ENCODE measurements around the gene BCKDHB. TPM values are rescaled to one million over a fixed set of nuclear protein-coding genes. Genes with fewer than 3 reads are reported as not detected.
"Not testable (repeated sequence)": the region's sequence is repeated elsewhere in the genome, so short reads cannot be mapped to it uniquely, and the experiment has no call there.

Gene BCKDHB
- total RNA-seq, 3 donors from 2014 or later (not counting 1 experiment from before 2014, with no cell fraction given) = 11.1 to 13.7 (median 12.8) TPM

DNA sequence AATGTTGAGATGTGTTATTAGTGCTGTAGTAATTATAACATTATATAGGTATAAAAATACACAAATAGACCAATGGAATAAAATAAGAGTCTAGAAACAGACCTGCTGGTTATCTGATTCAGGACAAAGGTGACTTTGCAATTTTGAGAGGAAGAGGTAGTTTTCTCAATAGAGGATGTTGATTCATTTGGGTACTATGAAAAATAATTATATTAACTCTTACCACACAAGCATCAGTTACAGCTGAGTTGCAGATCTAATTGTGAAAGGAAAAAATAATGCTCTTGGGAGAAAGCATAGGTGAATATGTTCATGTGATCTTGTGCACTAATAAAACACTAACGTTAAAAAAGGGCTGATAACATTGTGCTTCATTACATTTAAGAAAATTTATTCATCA, 103.0 kb downstream of the BCKDHB start:
- Mint-ChIP-seq H3K27ac (no peak overlapping the region), H3K36me3 (no peaks in the 10 kb centered on the region), H3K4me3 (no peak overlapping the region), H3K4me1 (no peaks in the 10 kb centered on the region), H3K27me3 (ENCODE audit: low read depth in 2 of 2) (no peaks in the 10 kb centered on the region), H3K9me3 (no peaks in the 10 kb centered on the region)
- H3K27ac ChIP-seq (ENCODE audit: low read length) = no peak overlapping the region
- WGBS (ENCODE audit: insufficient coverage) = no CpG with 5 or more reads among the region's 1 CpG
- no peaks in the 10 kb centered on the region for H3K4me1 ChIP-seq (ENCODE audit: control insufficient read depth, insufficient read depth, low read length)
- H3K4me3 ChIP-seq (ENCODE audit: low read length) = no peak overlapping the region
- ATAC-seq (no peak), DNase-seq (no peak)
- intact Hi-C loops (cut with micrococcal nuclease) = no loop called here
- TF ChIP-seq, protein P1, sequence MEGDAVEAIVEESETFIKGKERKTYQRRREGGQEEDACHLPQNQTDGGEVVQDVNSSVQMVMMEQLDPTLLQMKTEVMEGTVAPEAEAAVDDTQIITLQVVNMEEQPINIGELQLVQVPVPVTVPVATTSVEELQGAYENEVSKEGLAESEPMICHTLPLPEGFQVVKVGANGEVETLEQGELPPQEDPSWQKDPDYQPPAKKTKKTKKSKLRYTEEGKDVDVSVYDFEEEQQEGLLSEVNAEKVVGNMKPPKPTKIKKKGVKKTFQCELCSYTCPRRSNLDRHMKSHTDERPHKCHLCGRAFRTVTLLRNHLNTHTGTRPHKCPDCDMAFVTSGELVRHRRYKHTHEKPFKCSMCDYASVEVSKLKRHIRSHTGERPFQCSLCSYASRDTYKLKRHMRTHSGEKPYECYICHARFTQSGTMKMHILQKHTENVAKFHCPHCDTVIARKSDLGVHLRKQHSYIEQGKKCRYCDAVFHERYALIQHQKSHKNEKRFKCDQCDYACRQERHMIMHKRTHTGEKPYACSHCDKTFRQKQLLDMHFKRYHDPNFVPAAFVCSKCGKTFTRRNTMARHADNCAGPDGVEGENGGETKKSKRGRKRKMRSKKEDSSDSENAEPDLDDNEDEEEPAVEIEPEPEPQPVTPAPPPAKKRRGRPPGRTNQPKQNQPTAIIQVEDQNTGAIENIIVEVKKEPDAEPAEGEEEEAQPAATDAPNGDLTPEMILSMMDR (IDR thresholded peaks at IDR 0.05) = no peak
- H3K27me3 ChIP-seq (ENCODE audit: control insufficient read depth, insufficient read depth, low read length) = no peaks in the 10 kb centered on the region
- peaks cover 2% of the 10 kb centered on the region for H3K36me3 ChIP-seq (ENCODE audit: control insufficient read depth, insufficient read depth, low read length)
- H3K9me3 ChIP-seq (ENCODE audit: control insufficient read depth, insufficient read depth, low read length) = no peaks in the 10 kb centered on the region

DNA sequence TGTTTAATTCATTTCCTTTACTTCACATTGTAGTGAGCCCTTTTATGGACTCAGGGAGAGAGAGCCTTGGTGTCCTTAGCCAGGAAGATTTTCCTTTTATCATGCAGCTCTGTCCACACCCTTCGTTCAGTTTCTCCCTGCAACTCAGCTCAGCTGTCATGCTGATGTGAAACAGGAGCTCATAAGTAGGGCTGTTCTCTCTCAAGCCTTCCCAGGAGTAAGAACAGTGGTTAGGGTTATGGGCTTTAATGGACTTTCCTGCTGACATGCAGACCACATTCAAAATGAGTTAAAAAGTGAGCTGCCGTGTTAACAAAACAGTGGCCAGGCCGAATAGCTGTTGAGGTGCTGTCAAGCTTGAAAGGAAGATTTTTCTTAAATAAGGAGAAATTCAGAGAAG, 104.1 kb downstream of the BCKDHB start:
- TF ChIP-seq, protein P1 (IDR thresholded peaks at IDR 0.05) = no peak
- Mint-ChIP-seq H3K9me3 (no peaks in the 10 kb centered on the region), H3K27me3 (ENCODE audit: low read depth in 2 of 2) (no peaks in the 10 kb centered on the region), H3K4me3 (no peak overlapping the region), H3K36me3 (no peaks in the 10 kb centered on the region), H3K4me1 (no peaks in the 10 kb centered on the region), H3K27ac (no peak overlapping the region)
- Histone ChIP-seq H3K4me3 (ENCODE audit: low read length) (no peak overlapping the region), H3K4me1 (ENCODE audit: control insufficient read depth, insufficient read depth, low read length) (no peaks in the 10 kb centered on the region), H3K27ac (ENCODE audit: low read length) (no peak overlapping the region), H3K9me3 (ENCODE audit: control insufficient read depth, insufficient read depth, low read length) (no peaks in the 10 kb centered on the region), H3K36me3 (ENCODE audit: control insufficient read depth, insufficient read depth, low read length) (no peaks in the 10 kb centered on the region), H3K27me3 (ENCODE audit: control insufficient read depth, insufficient read depth, low read length) (no peaks in the 10 kb centered on the region)
- intact Hi-C loops (cut with micrococcal nuclease) = loop anchor here (5.0 kb wide), 1 partner anchor 1542 kb away; the partner anchor contains the start of gene TENT5A
- 85% methylated on average over 3 of the region's 3 CpGs for WGBS (ENCODE audit: insufficient coverage)
- ATAC-seq = no peak
- DNase-seq = no peak

DNA sequence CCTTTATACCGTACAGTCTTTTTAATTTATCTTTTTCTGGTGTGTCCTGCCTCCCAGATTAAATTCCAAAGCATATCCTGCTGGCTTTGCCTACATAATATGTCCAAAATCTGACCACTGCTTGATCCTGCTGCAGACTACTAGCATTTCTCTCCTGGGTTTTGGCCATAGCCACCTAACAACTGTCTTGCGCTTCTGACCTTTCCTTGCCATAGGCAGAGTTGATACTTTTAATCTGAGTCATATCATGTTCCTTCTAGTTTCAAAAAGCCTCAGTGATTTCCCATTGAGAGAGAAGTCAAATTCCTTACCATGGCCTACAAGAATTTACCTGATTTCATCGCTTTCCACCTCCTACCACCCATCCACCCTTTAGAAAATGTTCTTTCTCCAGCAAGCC, 104.8 kb downstream of the BCKDHB start:
- H3K27me3 ChIP-seq (ENCODE audit: control insufficient read depth, insufficient read depth, low read length) = no peaks in the 10 kb centered on the region
- no peak overlapping the region for H3K27ac ChIP-seq (ENCODE audit: low read length)
- WGBS (ENCODE audit: insufficient coverage) = 95% methylated on average over 3 of the region's 3 CpGs
- Mint-ChIP-seq H3K36me3 (no peaks in the 10 kb centered on the region), H3K4me1 (no peaks in the 10 kb centered on the region), H3K9me3 (no peaks in the 10 kb centered on the region), H3K27me3 (ENCODE audit: low read depth in 2 of 2) (no peaks in the 10 kb centered on the region), H3K4me3 (no peak overlapping the region), H3K27ac (no peak overlapping the region)
- no peaks in the 10 kb centered on the region for H3K9me3 ChIP-seq (ENCODE audit: control insufficient read depth, insufficient read depth, low read length)
- intact Hi-C loops (cut with micrococcal nuclease) = loop anchor here (5.0 kb wide), 1 partner anchor 1541 kb away; the partner anchor contains the start of gene TENT5A
- H3K4me3 ChIP-seq (ENCODE audit: low read length) = no peak overlapping the region
- no peaks in the 10 kb centered on the region for H3K36me3 ChIP-seq (ENCODE audit: control insufficient read depth, insufficient read depth, low read length)
- no peaks in the 10 kb centered on the region for H3K4me1 ChIP-seq (ENCODE audit: control insufficient read depth, insufficient read depth, low read length)
- no peak for DNase-seq
- ATAC-seq = no peak
- TF ChIP-seq, protein P1 (IDR thresholded peaks at IDR 0.05) = no peak

DNA sequence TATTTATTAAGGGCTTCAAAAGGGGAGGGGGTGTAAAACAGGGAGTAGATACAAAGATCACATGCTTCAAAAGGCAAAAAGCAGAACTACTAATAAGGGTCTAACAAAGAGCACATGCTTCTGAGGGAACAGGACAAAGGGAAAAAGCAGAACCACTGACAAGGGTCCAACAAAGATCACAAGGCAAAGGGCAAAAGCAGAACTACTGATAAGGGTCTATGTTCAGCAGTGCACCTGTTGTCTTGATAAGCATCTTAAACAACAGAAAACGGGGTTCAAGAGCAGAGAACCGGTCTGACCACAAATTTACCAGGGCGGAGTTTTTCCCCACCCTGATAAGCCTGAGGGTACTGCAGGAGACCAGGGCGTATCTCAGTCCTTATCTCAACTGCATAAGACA, 105.4 kb downstream of the BCKDHB start:
- not testable (repeated sequence) for H3K9me3 Mint-ChIP-seq; H3K4me1 ChIP-seq (ENCODE audit: control insufficient read depth, insufficient read depth, low read length); H3K9me3 ChIP-seq (ENCODE audit: control insufficient read depth, insufficient read depth, low read length); H3K27ac ChIP-seq (ENCODE audit: low read length); H3K27me3 Mint-ChIP-seq (ENCODE audit: low read depth in 2 of 2); ATAC-seq; H3K4me3 ChIP-seq (ENCODE audit: low read length); H3K27me3 ChIP-seq (ENCODE audit: control insufficient read depth, insufficient read depth, low read length); H3K36me3 Mint-ChIP-seq; H3K4me1 Mint-ChIP-seq; H3K36me3 ChIP-seq (ENCODE audit: control insufficient read depth, insufficient read depth, low read length); DNase-seq; H3K27ac Mint-ChIP-seq; H3K4me3 Mint-ChIP-seq
- 41% methylated on average over 3 of the region's 4 CpGs for WGBS (ENCODE audit: insufficient coverage)
- intact Hi-C loops (cut with micrococcal nuclease) = loop anchor here (5.0 kb wide), 1 partner anchor 1540 kb away; the partner anchor contains the start of gene TENT5A
